OCI-LY7 (cell line): Measurements from ENCODE around the gene SERINC3. TPM values are rescaled to one million over a fixed set of nuclear protein-coding genes. Genes with fewer than 3 reads are reported as not detected.

Source experiments
- BruUV-seq: library from RNA; stranded (reverse); fragments of 400-500 nt; replicated peaks from 2 replicates; lab custom pipeline; 2021; lab: Mats Ljungman, UMichigan
- CTCF ChIA-PET: fragments of 300-600 bp; sonication (Branson Sonifier 250); formaldehyde crosslinking; loops from one replicate; lab custom pipeline; 2022; ENCODE audit warnings: antibody characterized with exemption; ENCODE audit not compliant: unreplicated experiment; lab: Charles Lee
- POLR2A ChIA-PET: fragments of 300-600 bp; sonication (Branson Sonifier 250); formaldehyde crosslinking; loops from one replicate; lab custom pipeline; 2022; ENCODE audit warnings: antibody characterized with exemption; lab: Charles Lee
- DNase-seq: peaks from one replicate; pipeline ENCODE4 v3.0.0-alpha.2; 2015; ENCODE audit warnings: low spot score
- H2AFZ ChIP-seq: fragments of 200-600 bp; sonication (generic), shearing (Covaris generic); 2 replicates; pipeline ENCODE4 v1.6.1; 2014; ENCODE audit warnings: mild to moderate bottlenecking, antibody characterized with exemption, low read length, moderate library complexity
- H3K27ac ChIP-seq: fragments of 200-600 bp; sonication (generic); 2 replicates; pipeline ENCODE4 v1.5.1; 2014; ENCODE audit warnings: mixed run types, low read depth, mild to moderate bottlenecking, moderate library complexity, low read length, inconsistent platforms; ENCODE audit not compliant: poor library complexity, severe bottlenecking
- H3K36me3 ChIP-seq: fragments of 200-600 bp; sonication (generic); 2 replicates; pipeline ENCODE4 v1.6.1; 2014; ENCODE audit warnings: mild to moderate bottlenecking, antibody characterized with exemption, low read length, moderate library complexity, mixed read lengths; ENCODE audit not compliant: insufficient read depth
- H3K4me1 ChIP-seq: fragments of 200-600 bp; sonication (generic); 2 replicates; pipeline ENCODE4 v1.5.1; 2014; ENCODE audit warnings: mild to moderate bottlenecking, low read length; ENCODE audit not compliant: insufficient read depth, poor library complexity, severe bottlenecking
- H3K4me2 ChIP-seq: fragments of 200-600 bp; sonication (generic); 2 replicates; pipeline ENCODE4 v1.6.1; 2014; ENCODE audit warnings: mild to moderate bottlenecking, low read length
- H3K4me3 ChIP-seq: fragments of 200-600 bp; sonication (generic); 2 replicates; pipeline ENCODE4 v1.5.1; 2014; ENCODE audit warnings: mild to moderate bottlenecking, low read depth, low read length; ENCODE audit not compliant: poor library complexity, severe bottlenecking
- H3K79me2 ChIP-seq: fragments of 200-600 bp; sonication (generic); 2 replicates; pipeline ENCODE4 v1.6.1; 2016; ENCODE audit warnings: low read depth, mild to moderate bottlenecking, low read length, moderate library complexity, mixed read lengths; ENCODE audit not compliant: insufficient read depth
- H3K9me2 ChIP-seq: fragments of 200-600 bp; sonication (generic); 2 replicates; pipeline ENCODE4 v1.6.1; 2016; ENCODE audit warnings: mild to moderate bottlenecking, low read length, mixed read lengths; ENCODE audit not compliant: insufficient read depth
- H3K9me3 ChIP-seq: fragments of 200-600 bp; sonication (generic); 2 replicates; pipeline ENCODE4 v1.6.1; 2014; ENCODE audit warnings: mild to moderate bottlenecking, mixed run types, low read length, mixed read lengths
- H4K20me1 ChIP-seq: fragments of 200-600 bp; sonication (generic); 2 replicates; pipeline ENCODE4 v1.6.1; 2014; ENCODE audit warnings: mild to moderate bottlenecking, antibody characterized with exemption, low read length, moderate library complexity, mixed read lengths; ENCODE audit not compliant: insufficient read depth
- EZH2phosphoT487 ChIP-seq: fragments of 200-600 bp; sonication (generic); IDR thresholded peaks from 2 replicates; pipeline ENCODE4 v1.6.1; 2018; ENCODE audit warnings: low read depth, borderline replicate concordance, mild to moderate bottlenecking, mixed run types, antibody characterized with exemption, low read length, moderate library complexity, mixed read lengths
- intact Hi-C: fragments of 100-400 bp; cut with micrococcal nuclease; formaldehyde crosslinking; loops from one replicate; pipeline ENCODE4 v1.10.0; 2022; ENCODE audit not compliant: unreplicated experiment
- total RNA-seq, 2 experiments: library from RNA; depleted of rRNA in 1 of 2; stranded (reverse); fragments of >200 nt in 1 of 2; shearing (Covaris generic) in 1 of 2; gene quantifications; 2 replicates each; pipeline ENCODE4 v1.2.3, GENCODE V29; 2014 to 2022
- TF ChIP-seq, protein P1 (sequence below): fragments of 200-600 bp; sonication (generic); conservative IDR thresholded peaks from 2 replicates; pipeline ENCODE4 v1.5.1; 2014; ENCODE audit warnings: mild to moderate bottlenecking, antibody characterized with exemption, low read length, moderate library complexity, mixed read lengths

SERINC3 gene
- total RNA-seq, 2 experiments from 2014 or later: 24.4 to 55.4 TPM

DNA sequence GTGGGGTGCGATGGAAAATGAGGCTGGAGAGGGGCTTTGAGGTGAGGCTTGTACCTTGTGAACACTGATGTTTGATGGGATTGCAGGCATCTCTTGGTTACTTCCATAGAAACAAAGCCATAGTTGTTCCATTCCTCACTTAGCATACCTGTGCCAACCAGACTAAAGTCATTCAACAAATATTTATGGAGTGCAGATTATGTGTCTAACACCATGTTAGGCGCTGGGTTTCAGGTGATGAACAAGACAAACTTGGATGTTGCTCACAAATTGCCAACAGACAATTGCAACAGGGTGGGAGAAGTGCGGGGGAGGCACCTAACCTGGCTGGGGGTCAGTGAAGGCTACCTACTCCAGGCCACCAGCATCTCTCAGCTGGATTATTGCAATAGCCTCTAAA is 44.7 kb downstream of the SERINC3 start:
- H3K4me2 ChIP-seq: peak overlapping the region; percentile 99
- no peak overlapping the region for H3K27ac ChIP-seq
- POLR2A ChIA-PET: interaction anchor here (1.2 kb wide), 1 partner anchor 43 kb away, joined by 3 read pairs; no protein-coding TSS in a partner anchor

DNA sequence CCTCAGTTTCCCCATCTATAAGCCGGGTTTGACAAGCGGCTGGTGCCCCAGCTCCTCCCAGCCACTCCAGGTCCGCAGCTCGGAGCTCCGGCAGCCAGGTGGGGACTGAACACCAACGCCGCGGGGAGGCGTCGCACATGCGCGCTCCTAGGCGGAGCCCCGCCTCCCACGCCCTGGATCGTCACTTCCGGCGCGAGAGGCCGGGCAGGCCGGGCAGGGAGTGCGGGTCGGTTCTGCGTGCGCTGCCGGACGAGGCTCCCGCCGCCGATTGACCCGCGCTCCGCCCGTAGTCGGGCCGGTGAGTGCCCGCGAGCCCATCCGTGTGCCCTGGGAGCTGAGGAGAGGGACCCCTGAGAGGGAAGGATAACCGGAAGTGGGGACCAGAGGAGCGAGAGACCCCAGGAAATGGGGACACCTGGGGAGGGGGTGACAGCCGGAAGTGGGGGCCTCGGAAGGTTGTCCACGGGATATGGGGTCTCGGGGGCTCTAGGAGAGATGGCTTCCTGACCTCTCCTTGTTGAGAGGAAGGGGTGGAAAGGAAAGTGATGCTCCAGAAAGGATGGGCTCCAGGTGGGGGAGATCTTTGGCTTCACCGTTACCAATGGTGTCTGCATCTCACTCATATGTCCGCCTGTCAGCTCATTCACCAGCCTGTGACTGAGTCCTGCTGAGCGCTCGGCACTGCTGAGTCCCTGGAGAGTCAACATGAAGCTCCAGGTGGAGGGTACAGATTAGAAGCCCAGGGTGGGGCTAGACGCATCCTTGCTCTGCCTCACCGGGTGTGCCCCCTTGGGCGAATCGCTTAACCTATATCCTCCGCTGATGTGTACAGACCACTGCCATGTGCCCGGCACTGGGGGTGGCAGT is 45.9 kb downstream of the SERINC3 start, which contains the start of gene TTPAL:
Gene TTPAL, plus strand, starts transcription at position 181 of the 867 bp plus-strand sequence. CDS start 4,126 bp downstream, outside the sequence.
- Histone ChIP-seq H3K9me2 (no peaks in the 10 kb centered on the region), H3K4me1 (peaks cover 25% of the 10 kb centered on the region), H3K4me2 (peak within 1 kb of the TSS; percentile 99), H2AFZ (peak within 1 kb of the TSS; percentile 90), H4K20me1 (no peaks in the 10 kb centered on the region), H3K36me3 (peaks cover 11% of the 10 kb centered on the region; the same call in 1 of the 2 replicates), H3K4me3 (peak within 1 kb of the TSS; percentile 92), H3K79me2 (peaks cover 12% of the 10 kb centered on the region; the same call in 1 of the 2 replicates), H3K9me3 (no peaks in the 10 kb centered on the region), H3K27ac (peak within 1 kb of the TSS; percentile 59)
- TF ChIP-seq, protein P1, sequence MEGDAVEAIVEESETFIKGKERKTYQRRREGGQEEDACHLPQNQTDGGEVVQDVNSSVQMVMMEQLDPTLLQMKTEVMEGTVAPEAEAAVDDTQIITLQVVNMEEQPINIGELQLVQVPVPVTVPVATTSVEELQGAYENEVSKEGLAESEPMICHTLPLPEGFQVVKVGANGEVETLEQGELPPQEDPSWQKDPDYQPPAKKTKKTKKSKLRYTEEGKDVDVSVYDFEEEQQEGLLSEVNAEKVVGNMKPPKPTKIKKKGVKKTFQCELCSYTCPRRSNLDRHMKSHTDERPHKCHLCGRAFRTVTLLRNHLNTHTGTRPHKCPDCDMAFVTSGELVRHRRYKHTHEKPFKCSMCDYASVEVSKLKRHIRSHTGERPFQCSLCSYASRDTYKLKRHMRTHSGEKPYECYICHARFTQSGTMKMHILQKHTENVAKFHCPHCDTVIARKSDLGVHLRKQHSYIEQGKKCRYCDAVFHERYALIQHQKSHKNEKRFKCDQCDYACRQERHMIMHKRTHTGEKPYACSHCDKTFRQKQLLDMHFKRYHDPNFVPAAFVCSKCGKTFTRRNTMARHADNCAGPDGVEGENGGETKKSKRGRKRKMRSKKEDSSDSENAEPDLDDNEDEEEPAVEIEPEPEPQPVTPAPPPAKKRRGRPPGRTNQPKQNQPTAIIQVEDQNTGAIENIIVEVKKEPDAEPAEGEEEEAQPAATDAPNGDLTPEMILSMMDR: peak; percentile 46; the same call in 1 of the 2 replicates
- no peak for TF ChIP-seq EZH2phosphoT487
- no TSS peak for BruUV-seq
- DNase-seq: peak; percentile 95
- intact Hi-C loops: loop anchor here (2.0 to 5.0 kb wide), 2 partner anchors 46 to 135 kb away; partner anchors contain the start of gene SERINC3
- ChIA-PET CTCF (interaction anchor here (1.1 kb wide), 1 partner anchor 126 kb away, joined by 3 read pairs; no protein-coding TSS in a partner anchor), POLR2A (interaction anchor here (0.6 to 1.6 kb wide), 8 partner anchors 20 to 348 kb away, joined by 3 to 4 read pairs (median 4); no protein-coding TSS in a partner anchor)

More for the DNA sequence above, 44.7 kb downstream of the SERINC3 start:
- no peak for DNase-seq
- no TSS peak for BruUV-seq
- TF ChIP-seq, protein P1: no peak
- TF ChIP-seq EZH2phosphoT487: no peak
- CTCF ChIA-PET: no interaction called here
- peak overlapping the region; percentile 92 for H3K4me3 ChIP-seq
- H4K20me1 ChIP-seq: no peaks in the 10 kb centered on the region
- peaks cover 25% of the 10 kb centered on the region for H3K4me1 ChIP-seq
- H3K79me2 ChIP-seq: peaks cover 12% of the 10 kb centered on the region; the same call in 1 of the 2 replicates
- H2AFZ ChIP-seq: no peak overlapping the region
- H3K9me2 ChIP-seq: no peaks in the 10 kb centered on the region
- peaks cover 22% of the 10 kb centered on the region for H3K36me3 ChIP-seq
- intact Hi-C loops: loop anchor here (5.0 kb wide), 1 partner anchor 45 kb away; the partner anchor contains the start of gene SERINC3
- no peaks in the 10 kb centered on the region for H3K9me3 ChIP-seq
